Right forelimb (tissue), 1 donor: ENCODE results near the gene CLSTN2.

ENCODE experiments used
- DNase-seq: peaks from one replicate; pipeline ENCODE4 v3.0.0-alpha.2; 2018

Gene CLSTN2

GRCh38 chr3:140351466-140351865, 416.5 kb downstream of the CLSTN2 start:
- no peak for DNase-seq

- DNase-seq = no peak
Measured at GRCh38 chr3:140355481-140355880, 420.5 kb downstream of the CLSTN2 start.

DNA sequence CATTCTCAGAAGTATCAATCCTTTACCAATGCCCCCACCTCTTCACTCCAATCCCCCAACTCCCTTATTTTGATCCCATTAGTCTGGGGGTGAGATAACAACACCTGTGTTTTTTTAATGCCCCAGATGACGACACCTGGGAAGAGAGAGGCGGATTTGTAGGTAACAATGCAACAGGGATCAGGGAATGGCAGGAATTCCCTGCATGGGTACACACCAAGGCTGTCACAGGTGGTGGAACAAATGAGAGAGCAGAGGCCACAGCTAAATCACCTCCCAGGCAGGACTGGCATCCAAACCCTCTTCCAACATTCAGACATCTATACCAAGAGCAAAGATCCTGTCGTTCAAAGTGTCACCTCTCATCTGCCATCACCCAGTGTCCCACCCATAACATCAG, 423.7 kb downstream of the CLSTN2 start:
- DNase-seq = no peak

GRCh38 chr3:140359233-140359995, 424.4 kb downstream of the CLSTN2 start:
- no peak for DNase-seq

DNA sequence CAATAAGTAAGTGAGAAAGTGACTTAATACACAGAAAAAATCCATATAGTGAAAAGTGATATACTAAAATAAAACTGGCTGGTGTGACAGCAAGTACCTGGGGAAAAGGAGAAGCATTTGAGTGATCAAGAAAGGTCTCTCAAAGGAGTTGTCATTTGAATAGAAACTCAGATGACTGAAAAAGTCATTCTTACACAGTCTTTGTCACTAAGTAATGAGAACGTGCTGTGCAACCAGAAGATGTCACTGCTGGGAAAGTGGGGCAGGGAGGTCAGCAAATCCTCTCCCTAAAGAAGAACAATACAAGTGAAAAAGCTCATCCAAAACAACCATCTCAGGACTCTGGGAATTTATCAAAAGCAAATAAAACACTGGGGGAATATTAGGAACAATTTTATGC, 425.3 kb downstream of the CLSTN2 start:
- no peak for DNase-seq

DNA sequence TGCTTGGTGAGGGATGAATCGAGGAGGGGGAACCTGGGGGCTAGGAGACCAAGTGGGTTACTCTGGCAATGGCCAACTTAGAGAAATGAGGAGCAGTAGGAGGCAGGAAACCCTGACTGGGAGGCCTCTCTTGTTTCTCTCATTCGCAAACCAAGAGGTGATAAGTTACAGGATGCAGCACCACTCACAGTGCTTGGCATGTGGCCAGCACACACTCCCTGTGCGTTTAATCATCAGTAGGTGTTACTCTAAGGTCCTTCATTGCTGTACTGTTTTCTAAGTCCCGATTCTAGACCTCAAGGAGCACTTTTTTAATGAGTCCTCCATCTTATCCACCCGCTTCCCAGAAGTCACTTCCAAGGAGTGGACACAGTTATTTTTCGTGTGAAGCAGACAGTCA, 428.8 kb downstream of the CLSTN2 start:
- no peak for DNase-seq

DNA sequence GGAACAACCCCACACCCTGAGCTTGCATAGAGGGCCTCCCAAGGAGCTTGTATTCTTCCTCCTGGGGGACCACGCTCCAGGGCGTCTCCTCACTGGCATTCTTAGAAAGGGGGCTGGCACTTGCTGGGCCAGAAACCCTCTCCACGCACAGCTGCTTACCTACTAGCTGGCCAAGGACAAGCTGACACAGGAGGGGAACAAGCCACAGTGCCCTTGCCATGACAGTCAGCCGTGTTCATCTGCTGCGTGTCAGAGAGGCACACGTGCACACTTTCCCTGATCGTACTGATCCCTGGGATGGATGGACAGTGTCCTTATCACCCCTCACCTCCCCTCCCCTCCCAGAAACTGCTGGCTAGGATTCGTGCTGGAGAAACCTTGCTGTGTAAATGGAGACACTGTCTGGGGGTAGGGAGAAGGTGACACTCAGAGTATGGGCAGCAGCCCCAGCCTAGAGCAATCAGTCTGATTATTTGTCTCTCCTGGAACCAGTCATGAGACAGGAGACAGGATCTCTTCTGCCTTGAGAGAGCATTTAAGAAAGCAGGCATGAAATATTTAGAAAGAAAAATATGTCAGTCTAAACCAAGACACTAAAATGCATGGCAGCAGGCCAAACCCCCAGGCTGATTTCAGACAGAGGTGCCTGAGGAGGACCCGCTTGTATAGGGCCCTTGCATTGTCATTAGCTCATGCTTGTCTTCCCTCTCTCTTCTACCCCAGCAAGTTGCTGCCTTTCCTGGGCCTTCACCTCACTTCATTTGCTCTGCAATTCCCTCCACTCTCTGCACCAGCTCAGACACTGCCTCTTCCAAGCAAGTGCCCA, 431.1 kb downstream of the CLSTN2 start:
- DNase-seq = no peak

DNA sequence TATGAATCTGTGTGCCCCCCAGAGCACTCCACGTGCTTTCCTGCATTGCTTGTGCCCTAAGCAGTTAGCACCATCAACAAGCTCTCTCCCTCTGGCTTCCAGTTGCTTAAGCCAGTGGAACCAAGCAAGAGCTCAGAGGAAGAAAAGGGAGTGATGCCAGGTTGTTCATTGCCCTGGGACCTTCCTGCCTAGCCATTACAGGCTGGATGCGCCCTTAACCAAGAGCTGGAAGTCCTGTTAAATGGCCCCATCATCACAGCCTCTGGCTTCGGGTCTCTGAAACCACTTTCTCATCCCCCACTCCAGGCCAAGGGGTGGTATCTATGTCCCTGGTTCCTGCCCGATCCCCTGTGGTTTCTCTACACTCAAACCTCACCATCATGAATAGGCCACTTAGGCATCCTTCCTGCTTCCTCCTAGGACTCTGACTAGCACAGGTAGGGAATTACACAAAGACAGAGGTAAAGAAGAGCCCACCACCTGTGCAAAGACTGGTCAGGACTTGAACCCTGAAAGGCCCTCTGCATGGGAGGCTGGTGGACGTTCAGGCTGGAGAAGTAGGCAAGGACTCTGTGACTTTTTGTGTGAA, 433.3 kb downstream of the CLSTN2 start:
- no peak for DNase-seq

GRCh38 chr3:140370686-140371085, 435.7 kb downstream of the CLSTN2 start:
- no peak for DNase-seq

- no peak for DNase-seq
Measured at GRCh38 chr3:140373234-140373633, 438.2 kb downstream of the CLSTN2 start.

GRCh38 chr3:140375002-140375401, 440.0 kb downstream of the CLSTN2 start:
- DNase-seq = no peak

DNA sequence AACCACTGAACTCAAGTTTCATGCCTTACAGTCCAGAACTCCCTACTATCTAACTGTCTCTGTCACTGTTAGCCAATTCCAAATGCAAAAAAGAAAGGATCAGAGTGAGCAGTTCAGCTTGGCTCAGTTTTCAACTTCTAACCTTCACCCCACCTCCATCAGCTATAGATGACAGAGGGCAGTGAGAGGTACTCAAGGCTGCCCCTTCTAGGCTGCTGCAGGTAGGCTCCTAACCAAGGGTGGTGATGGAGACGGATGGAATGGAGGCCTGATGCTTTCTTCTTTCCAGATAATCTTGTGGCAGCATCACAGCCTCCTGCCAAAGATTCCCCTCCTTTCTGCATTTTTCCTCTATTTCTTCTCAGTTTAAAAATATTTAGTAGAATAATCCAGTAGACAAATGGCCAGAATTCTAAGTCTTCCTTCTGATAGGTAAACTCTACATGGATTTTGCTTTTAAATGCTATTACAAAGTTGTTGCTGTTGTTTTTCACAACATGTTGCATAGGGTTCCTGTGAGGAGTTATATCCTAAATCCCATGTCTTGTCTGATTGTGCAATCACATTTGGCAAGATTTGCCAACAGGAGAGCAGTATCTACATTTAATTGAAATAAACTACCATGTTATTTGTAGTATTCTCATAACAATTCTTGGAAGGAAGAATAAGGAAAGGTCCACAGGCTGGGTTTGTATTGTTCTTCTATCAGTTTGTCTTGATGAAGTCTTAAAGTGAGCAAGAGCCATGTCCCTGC, 441.3 kb downstream of the CLSTN2 start:
- no peak for DNase-seq

DNA sequence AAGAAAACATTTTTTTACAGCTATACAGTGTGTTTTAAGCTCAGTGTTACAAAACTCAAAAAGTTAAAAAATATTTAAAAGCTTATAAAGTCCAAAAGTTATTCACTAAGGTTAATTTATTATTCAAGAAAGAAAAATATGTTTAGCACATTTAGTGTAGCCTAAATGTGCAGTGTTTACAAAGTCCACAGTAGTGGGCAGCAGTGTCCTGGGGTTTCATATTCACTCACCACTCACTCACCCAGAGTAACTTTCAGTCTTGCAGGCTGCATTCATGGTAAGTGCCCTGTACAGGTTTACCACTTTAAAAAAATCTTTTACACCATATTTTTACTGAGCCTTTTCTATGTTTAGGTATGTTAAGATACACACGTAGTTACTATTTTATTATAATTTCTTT, 442.7 kb downstream of the CLSTN2 start:
- no peak for DNase-seq

DNA sequence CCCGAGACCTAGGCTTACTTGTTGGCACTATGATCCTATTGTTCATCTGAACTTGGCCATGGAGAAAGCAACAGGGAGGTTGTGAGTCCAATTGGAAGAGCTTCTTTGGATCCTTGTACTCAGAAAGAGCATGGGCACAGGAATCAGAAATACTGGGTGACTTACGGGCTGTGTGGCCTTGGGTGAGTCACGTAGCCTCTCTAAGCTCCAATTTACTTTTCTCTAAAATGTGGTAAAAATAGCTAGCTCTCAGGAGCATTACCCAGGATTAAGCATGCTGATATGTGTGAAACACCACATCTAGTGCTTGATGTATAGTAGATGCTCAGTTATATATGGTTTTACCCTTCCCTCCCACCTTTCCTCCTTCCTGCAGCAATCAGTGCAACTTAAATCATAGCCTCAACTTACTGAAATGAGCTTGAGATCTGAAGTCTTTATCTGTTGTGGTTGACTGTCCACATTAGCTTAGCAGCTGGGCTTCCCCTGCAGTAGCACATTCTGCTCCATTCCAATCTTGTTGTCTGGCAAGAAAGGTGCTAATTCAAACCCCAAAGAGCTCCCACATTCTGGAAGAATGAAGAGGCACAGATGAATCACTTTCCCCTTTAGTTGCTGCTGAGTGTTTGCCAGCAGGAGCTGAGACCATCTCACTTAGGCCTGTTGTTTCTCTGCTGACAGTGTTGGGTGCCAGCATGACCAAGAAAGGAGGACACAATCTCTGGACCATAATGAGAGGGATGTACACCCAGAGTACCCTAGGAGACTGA, 443.8 kb downstream of the CLSTN2 start:
- no peak for DNase-seq

- no peak for DNase-seq
Measured at GRCh38 chr3:140384028-140384771, 449.2 kb downstream of the CLSTN2 start.

DNA sequence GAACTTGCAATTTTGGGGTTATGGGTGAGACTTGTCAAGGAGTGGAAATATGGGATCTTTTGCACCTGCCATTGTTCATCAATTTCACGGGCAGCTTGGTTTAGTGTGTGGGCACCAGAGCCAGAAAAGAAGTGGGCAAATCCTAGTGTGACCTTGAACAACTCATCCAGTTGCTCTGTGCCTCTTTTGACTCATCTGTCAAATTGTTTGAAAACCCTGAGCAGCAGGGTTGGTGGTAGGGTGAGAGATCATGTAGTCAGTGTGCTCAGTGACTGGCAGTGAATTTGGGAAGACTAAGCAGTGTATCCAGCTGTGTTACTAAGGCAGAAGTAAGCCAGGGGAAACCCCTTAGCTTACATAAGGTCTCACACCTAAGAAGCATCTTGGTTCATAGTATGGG, 449.9 kb downstream of the CLSTN2 start:
- DNase-seq = no peak

DNA sequence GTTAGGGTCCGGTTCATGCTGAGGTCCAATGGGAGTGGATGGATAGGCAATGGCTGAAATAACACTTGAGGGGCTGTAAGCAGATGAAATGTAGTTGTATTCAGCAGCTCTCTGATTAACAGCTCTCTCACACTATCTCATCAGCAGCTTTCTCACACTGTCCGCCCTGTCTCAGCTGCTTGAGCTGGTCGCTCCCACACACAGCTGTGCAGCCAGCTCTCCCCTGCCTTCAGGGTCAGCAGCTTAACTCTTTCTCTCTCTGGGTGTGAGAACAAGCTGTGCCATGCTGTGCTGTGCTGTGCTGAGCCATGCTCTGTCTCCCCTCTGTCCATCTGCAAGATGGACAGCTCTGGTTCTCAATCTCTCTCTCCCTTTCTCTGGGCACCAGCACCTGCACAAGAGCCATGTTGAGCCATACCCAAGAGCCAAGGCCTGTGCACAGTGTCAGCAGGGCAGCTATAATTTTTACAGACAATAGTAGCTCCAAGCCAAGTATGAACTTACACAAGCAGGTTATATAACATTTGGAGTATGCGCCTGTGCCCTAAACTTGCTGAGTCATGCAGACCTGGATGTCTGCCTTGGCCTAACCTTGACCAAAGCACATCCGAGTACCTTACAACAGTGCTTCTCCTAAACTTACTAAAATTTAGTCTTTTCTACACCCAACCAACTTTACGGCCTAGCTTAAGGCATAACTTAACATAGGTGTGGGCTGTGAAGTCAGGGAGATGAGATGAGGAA, 451.5 kb downstream of the CLSTN2 start:
- no peak for DNase-seq

DNA sequence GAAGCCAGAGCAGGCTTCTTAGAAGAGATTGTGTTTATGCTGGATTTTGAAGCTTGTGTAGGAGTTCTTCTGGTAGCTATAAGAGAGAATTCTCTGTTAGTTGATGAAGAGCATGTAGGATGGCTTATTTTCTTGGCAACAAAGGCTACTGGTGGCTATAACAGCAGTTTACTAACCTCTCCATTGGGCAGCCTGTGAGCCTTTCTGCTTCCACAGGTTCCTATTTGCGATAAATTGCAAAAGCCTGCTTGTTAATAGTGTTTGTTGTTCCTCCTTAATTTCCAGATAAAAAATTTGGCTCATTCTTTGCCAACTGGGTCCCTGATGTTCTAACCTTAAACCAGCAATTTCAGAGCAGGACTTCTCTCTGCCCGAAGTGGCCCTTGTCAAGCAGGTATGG, 452.3 kb downstream of the CLSTN2 start:
- no peak for DNase-seq

DNA sequence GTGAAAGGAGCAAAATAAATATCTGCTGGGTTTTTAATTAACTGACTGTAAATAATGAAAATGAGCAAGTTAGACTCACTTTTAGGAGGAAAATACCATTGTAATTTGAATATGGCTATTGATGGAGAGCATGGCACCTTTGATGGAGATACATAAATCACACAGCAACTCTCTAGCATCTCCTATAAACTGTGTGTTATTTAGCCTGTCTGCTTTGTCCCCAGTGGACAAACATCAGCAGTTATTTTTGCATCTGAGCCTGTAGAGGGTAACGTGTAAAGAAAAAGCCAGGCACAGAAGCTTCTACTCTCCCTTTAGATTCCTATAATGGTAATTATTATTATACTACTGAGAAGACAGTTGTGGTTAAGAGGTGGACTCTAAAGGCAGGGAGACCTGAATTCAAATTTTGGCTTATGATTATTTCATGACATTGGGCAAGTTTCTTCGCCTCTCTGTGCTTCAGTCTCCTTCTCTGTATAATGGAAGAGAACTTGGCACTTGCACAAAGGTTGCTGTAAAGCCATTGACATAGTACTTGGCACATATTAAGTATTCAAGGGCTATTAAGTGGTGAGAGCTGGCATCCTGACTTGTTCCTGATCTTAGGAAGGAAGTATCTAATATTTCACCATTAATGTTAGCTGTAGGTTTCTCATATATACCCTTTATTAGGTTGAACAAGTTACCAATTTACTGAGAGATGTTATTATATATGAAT, 453.4 kb downstream of the CLSTN2 start:
- DNase-seq = no peak

- no peak for DNase-seq
Measured at GRCh38 chr3:140391061-140391460, 456.1 kb downstream of the CLSTN2 start.
